Neural progenitor cell (in vitro differentiated cells): ENCODE data around the gene ZNF586.

Source experiments
- CTCF ChIP-seq: fragments of 200-600 bp; sonication (generic); IDR thresholded peaks from 2 replicates; pipeline ENCODE4 v1.5.1; 2017; ENCODE audit warnings: antibody characterized with exemption, mild to moderate bottlenecking
- EZH2 ChIP-seq: fragments of 200-600 bp; sonication (generic); IDR thresholded peaks from 2 replicates; pipeline ENCODE4 v1.6.1; 2017; ENCODE audit warnings: antibody characterized with exemption, mild to moderate bottlenecking, moderate library complexity
- EZH2phosphoT487 ChIP-seq: fragments of 200-600 bp; sonication (generic); IDR thresholded peaks from 2 replicates; pipeline ENCODE4 v1.6.1; 2017; ENCODE audit warnings: antibody characterized with exemption

GRCh38 chr19:57759096-57759495, 10.4 kb upstream of the ZNF586 start:
- TF ChIP-seq CTCF (no peak), EZH2 (no peak), EZH2phosphoT487 (no peak)
